GM18907 (cell line): ENCODE results near the gene AGAP3.

ENCODE experiments used
- ATAC-seq: cut with Tn5 transposase; IDR thresholded peaks from one replicate; pipeline ENCODE4 v1.9.1; 2021; ENCODE audit warnings: mild to moderate bottlenecking, moderate library complexity; ENCODE audit not compliant: unreplicated experiment

AGAP3 gene

GRCh38 chr7:151152643-151153513, 66.6 kb downstream of the AGAP3 start:
- ATAC-seq = no peak

- ATAC-seq = no peak
Measured at GRCh38 chr7:151157645-151158329, 71.5 kb downstream of the AGAP3 start.

GRCh38 chr7:151161757-151162156, 75.5 kb downstream of the AGAP3 start:
- ATAC-seq = no peak

GRCh38 chr7:151166629-151167196, 80.4 kb downstream of the AGAP3 start:
- no peak for ATAC-seq

GRCh38 chr7:151167197-151167961, 81.1 kb downstream of the AGAP3 start, which contains the start of gene GBX1:
TSS of gene GBX1 (minus strand) at chr7:151167694. CDS start at chr7:151167548, 146 bp downstream.
- ATAC-seq = no peak

GRCh38 chr7:151168003-151168786, 81.9 kb downstream of the AGAP3 start:
- peak; percentile 42 for ATAC-seq

GRCh38 chr7:151168787-151169162, 82.5 kb downstream of the AGAP3 start:
- no peak for ATAC-seq

GRCh38 chr7:151172273-151173141, 86.2 kb downstream of the AGAP3 start:
- peak; percentile 66 for ATAC-seq

- ATAC-seq = no peak
Measured at GRCh38 chr7:151173386-151174245, 87.3 kb downstream of the AGAP3 start.

- ATAC-seq = no peak
Measured at GRCh38 chr7:151174246-151175046, 88.2 kb downstream of the AGAP3 start.

GRCh38 chr7:151175047-151175792, 88.9 kb downstream of the AGAP3 start:
- ATAC-seq = no peak

GRCh38 chr7:151175793-151176311, 89.6 kb downstream of the AGAP3 start:
- no peak for ATAC-seq

GRCh38 chr7:151176401-151176800, 90.1 kb downstream of the AGAP3 start:
- no peak for ATAC-seq

GRCh38 chr7:151177310-151177709, 91.0 kb downstream of the AGAP3 start:
- no peak for ATAC-seq

- no peak for ATAC-seq
Measured at GRCh38 chr7:151178236-151178635, 92.0 kb downstream of the AGAP3 start.

GRCh38 chr7:151178831-151179230, 92.6 kb downstream of the AGAP3 start:
- ATAC-seq = no peak
